ENCODE measurements around the gene MOB1B.
"Not testable (repeated sequence)": the region's sequence is repeated elsewhere in the genome, so short reads cannot be mapped to it uniquely, and the experiment has no call there.

The MOB1B gene

DNA sequence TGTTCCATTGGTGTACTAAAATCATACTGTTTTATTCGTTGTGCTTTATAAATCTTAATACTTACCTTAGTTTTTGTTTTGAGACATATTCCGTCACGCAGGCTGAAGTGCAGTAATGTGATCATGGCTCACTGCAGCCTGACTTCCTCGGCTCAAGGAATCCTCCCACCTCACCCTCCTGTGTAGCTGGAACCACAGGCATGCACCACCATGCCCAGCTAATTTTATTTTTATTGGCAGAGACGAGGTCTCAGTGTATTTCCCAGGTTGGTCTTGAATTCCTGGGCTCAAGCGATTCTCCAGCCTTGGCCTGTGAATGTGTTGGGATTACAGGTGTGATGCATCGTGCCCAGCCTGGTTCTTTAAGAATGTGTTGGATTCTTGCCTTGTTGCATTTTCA is 66.9 kb downstream of the MOB1B start:
- no peak for DNase-seq

- no peak for DNase-seq
Measured at GRCh38 chr4:70976252-70976651, 74.1 kb downstream of the MOB1B start.

DNA sequence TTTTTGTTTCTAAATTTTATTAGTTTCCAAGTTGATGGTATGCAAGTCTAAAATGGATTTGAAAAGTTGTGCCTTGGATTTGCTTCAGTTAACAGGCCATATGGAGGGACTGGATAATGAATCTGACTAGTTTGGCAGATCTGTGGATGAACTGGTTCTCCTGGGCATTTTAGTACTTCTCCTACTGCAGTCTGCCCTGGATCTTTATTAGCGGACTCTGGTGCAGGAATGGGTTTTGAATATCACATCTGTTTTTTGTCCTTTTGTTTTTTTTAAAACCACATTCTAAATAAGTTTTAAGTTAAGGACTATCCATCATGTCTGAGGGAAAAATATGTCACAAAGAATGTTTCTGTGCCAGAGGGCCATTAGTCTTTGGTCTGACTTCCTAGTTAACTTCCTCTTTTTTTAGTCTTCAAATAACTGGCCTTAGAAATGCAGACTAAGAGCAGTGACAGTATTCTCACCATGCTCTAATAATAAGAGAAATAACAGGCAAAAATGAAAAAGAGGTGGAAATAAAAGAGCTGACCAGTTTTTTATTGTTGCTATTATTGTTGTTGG is 77.4 kb downstream of the MOB1B start:
- DNase-seq: no peak

- DNase-seq: no peak
Measured at GRCh38 chr4:70980196-70980595, 78.0 kb downstream of the MOB1B start.

- no peak for DNase-seq
Measured at GRCh38 chr4:70984106-70984505, 81.9 kb downstream of the MOB1B start.

GRCh38 chr4:70984589-70984988 is 82.4 kb downstream of the MOB1B start:
- no peak for DNase-seq

DNA sequence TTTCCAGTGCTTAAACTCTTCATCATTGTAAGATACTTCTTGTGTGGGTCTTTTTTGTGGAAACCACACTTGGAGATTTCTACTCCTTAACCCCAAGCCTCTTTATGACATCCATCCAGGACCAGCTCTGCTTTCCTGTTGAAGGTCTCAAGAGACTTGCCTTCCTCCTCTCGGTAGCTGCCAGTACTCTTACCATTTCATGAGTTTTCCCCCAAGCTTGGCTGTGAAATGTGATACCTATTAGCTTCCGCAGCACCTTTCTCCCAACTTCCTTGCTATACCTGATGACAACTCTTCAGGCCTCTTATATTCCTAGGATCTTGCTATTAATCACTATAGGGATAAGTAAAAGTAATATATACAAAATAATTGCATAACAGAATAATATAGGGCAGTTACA is 89.4 kb downstream of the MOB1B start:
- DNase-seq: no peak

DNA sequence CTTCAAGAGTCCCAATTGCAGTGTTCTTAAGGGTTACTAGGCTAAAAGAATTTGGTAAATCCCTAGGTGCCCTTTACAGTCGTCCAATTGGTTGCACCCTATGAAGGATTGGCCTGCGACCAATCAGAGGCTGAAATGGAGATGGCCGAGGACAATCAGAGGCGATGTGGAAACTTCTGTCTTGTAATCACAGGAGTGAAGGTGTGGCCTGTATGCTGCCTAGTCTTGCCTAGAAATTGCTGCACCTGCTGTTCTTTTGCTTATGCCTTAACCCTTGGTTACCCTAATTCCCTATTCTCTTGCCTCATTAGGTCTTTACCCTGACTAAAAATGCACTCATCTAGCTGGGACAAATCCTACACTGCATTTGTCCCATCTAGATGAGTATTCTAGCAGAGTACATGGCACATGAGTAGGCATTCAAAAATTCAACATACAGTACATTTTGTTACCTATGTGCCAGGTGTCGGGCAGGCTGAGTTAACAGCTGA is 90.3 kb downstream of the MOB1B start:
- DNase-seq: no peak

DNA sequence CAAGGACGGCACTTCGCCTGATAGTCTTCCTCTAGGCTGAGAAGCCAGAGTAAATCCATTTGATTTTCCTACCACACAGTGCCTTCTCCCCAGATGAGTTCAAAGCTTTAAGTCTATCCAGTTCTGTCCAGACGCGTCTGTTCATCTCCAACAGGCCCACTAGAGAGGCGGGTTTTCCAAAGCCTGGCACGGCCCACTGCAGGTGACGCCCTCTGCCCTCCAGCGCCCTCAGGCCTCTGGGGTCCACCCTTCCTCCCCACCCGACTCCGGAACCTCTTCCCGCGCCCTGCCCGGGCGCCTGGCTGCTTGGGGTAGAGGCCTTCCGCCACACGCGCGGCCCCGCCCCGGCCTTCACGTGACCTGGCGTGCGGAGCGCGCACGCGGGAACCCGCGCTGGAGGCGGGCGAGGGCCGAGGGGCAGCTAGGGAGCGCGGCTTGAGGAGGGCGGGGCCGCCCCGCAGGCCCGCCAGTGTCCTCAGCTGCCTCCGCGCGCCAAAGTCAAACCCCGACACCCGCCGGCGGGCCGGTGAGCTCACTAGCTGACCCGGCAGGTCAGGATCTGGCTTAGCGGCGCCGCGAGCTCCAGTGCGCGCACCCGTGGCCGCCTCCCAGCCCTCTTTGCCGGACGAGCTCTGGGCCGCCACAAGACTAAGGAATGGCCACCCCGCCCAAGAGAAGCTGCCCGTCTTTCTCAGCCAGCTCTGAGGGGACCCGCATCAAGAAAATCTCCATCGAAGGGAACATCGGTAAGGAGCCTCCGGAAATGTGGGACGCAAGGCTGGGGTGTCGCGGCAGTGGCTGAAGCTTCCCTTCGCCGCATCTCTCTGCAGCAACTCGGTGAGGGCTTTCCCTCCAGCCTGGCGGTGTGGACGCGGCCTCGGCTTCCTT is 91.3 kb downstream of the MOB1B start, which contains the start of gene DCK:
Gene DCK, plus strand, starts transcription at position 469 of the 888 bp plus-strand sequence. Its CDS starts 187 bp downstream, at position 656.
- DNase-seq: peak; percentile 76

DNA sequence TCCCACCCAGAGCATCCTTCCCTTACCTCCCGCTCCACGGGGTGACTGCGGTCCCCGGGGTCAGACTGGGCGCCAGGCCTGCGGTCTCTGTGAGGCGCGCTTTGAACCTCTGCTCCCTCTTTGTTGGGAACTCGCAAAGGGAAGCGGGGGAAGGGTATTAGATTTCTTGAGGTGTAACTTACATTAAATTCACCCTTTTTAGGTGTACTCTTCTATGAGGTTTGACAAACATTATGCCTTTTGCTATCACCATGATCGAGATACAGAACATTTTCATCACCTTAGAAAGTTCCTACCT is 91.8 kb downstream of the MOB1B start:
- no peak for DNase-seq

GRCh38 chr4:70994387-70995099 is 92.4 kb downstream of the MOB1B start:
- DNase-seq: no peak

DNA sequence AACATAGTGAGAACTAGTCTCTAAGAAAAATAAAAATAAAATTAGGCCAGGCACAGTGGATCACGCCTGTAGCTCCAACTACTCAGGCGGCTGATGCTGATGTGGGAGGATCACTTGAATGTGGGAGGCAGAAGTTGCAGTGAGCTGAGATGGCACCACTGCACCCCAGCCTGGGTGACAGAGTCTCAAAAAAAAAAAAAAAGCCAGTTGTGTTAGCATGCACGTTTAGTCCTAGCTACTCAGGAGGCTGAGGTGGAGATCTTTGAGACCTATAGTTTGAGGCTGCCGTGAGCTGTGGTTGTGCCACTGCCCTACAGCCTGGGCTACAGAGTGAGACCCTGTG is 93.8 kb downstream of the MOB1B start:
- DNase-seq: no peak

GRCh38 chr4:70997036-70997435 is 94.9 kb downstream of the MOB1B start:
- DNase-seq: no peak

GRCh38 chr4:70997546-70997945 is 95.4 kb downstream of the MOB1B start:
- DNase-seq: no peak

DNA sequence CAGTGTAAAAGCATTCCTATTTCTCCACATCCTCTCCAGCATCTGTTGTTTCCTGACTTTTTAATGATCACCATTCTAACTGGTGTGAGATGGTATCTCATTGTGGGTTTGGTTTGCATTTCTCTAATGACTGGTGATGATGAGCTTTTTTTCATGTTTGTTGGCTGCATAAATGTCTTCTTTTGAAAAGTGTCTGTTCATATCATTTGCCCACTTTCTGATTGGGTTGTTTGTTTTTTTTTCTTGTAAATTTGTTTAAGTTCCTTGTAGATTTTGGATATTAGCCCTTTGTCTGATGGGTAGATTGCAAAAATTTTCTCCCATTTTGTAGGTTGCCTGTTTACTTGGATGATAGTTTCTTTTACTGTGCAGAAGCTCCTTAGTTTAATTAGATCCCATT is 97.5 kb downstream of the MOB1B start:
- DNase-seq: not testable (repeated sequence)

GRCh38 chr4:71001363-71001762 is 99.2 kb downstream of the MOB1B start:
- DNase-seq: not testable (repeated sequence)

DNA sequence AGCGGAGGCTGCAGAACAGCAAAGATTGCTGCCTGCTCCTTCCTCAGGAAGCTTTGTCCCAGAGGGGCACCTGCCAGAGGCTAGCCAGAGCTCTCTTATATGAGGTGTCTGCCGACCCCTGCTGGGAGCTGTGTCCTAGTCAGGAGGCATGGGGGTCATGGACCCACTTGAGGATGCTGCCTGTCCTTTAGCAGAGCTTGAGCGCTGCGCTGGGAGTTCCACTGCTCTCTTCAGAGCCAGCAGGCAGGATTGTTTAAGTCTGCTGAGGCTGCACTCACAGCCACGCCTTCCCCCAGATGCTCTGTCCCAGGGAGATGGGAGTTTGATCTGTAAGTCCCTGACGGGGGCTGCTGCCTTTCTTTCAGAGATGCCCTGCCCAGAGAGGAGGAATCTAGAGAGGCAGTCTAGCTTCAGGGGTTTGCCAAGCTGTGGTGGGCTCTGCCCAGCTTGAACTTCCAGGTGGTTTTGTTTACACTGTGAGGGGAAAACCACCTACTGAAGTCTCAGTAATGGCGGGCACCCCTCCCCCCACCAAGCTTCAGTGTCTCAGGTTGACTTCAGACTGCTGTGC is 102.2 kb downstream of the MOB1B start:
- DNase-seq: no peak

GRCh38 chr4:71005025-71005424 is 102.9 kb downstream of the MOB1B start:
- not testable (repeated sequence) for DNase-seq

- DNase-seq: no peak
Measured at GRCh38 chr4:71006203-71006907, 104.2 kb downstream of the MOB1B start.

DNA sequence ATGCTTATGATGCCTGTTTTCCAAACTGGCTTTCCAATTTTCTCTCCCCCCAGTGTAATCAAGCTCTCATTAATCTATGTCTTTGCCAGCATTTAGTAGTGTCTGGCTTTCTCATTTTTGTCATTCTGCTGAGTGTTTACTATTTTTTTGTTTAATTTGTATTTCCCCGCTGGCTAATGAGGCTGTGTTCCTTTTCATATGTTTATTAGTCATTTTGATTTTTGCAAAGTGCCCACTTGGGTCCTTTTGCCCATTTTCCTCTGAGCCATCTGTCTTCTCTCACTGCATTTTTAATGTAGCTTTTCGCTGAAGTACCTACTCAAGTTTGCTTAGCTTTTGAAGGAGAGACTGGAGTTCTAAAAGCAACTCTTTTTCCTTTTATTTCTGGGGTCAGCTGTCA is 106.0 kb downstream of the MOB1B start:
- peak; percentile 62 for DNase-seq

DNA sequence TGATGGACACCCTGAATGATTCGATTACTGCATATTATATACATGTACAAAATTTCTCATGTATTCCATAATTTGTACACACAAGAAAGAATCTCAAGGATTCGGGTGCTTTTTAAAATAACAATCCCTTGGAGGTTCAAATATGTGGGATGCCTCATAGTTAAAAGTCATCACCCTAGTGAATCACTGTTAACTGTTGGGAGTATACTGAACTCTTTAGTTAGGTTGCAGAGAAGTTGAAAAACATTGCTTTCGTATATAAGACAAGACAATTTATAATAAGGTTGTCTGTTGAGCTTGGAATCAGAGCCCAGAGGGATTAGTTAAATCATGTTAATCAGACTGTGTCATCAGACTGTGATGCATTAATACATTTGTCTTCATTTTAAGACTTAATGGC is 106.9 kb downstream of the MOB1B start:
- DNase-seq: no peak

GRCh38 chr4:71009890-71010588 is 107.9 kb downstream of the MOB1B start:
- DNase-seq: no peak
